Upper lobe of left lung (tissue), 6 donors: Measurements from ENCODE around the gene MRPL41. TPM values are rescaled to one million over a fixed set of nuclear protein-coding genes. Genes with fewer than 3 reads are reported as not detected.

Source experiments
- ATAC-seq, 2 donors: fragments of 200-7000 bp; cut with Tn5 transposase; one replicate each; pipeline ENCODE4 v1.9.1; 2022; ENCODE audit warnings: mild to moderate bottlenecking in 2 of 2, moderate library complexity in 2 of 2; ENCODE audit not compliant: low FRiP score in 2 of 2
- DNase-seq, 2 donors: peaks; one replicate each; pipeline ENCODE4 v3.0.0-alpha.2; 2019 to 2020
- H3K27ac ChIP-seq, 4 donors: fragments of 200-600 bp; sonication (generic); one replicate each; pipeline ENCODE4 v1.5.1; 2016 to 2019
- H3K27me3 ChIP-seq, 4 donors: fragments of 200-600 bp; sonication (generic); one replicate each; pipeline ENCODE4 v1.5.1; 2017 to 2019
- H3K36me3 ChIP-seq, 4 donors: fragments of 200-600 bp; sonication (generic); one replicate each; pipeline ENCODE4 v1.5.1; 2016 to 2019
- H3K4me1 ChIP-seq, 4 donors: fragments of 200-600 bp; sonication (generic); one replicate each; pipeline ENCODE4 v1.5.1; 2018 to 2019
- H3K4me3 ChIP-seq, 4 donors: fragments of 200-600 bp; sonication (generic); one replicate each; pipeline ENCODE4 v1.5.1; 2017 to 2019; ENCODE audit warnings: mild to moderate bottlenecking in 2 of 4, moderate library complexity in 1 of 4
- H3K9me3 ChIP-seq, 4 donors: fragments of 200-600 bp; sonication (generic); one replicate each; pipeline ENCODE4 v1.5.1; 2018 to 2019
- EP300 ChIP-seq, 4 donors: sonication (generic); formaldehyde crosslinking; IDR thresholded peaks; one replicate each; pipeline ENCODE4 v1.5.1; 2017; ENCODE audit warnings: antibody characterized with exemption in 4 of 4, control low read depth in 2 of 4
- POLR2A ChIP-seq, 4 donors: fragments of 450-650 bp; IDR thresholded peaks; one replicate each; pipeline ENCODE4 v1.5.1; 2016 to 2017; ENCODE audit warnings: antibody characterized with exemption in 4 of 4, mild to moderate bottlenecking in 2 of 4
- POLR2AphosphoS5 ChIP-seq, 2 donors: sonication (generic); formaldehyde crosslinking; IDR thresholded peaks; one replicate each; pipeline ENCODE4 v1.5.1; 2017; ENCODE audit warnings: antibody characterized with exemption in 2 of 2
- WGBS, 2 donors: methylation state at CpG; one replicate each; pipeline ENCODE4 v1.1.5; 2017 to 2018; 5-methylcytosine and 5-hydroxymethylcytosine counted together
- total RNA-seq, 6 donors: library from RNA; depleted of rRNA in 4 of 6; stranded (reverse); fragments of >200 nt in 4 of 6; gene quantifications; one replicate each; pipeline versions ENCODE4 v1.1.0 to v1.2.1, GENCODE V29; 2016 to 2021
- TF ChIP-seq, protein P1 (sequence below), 6 experiments: fragments of 450-650 bp in 4 of 6; fragments of 200-600 bp in 2 of 6; sonication (generic) in 2 of 6; IDR thresholded peaks; one replicate each; pipeline ENCODE4 v1.5.1; 2016 to 2019; ENCODE audit warnings: antibody characterized with exemption in 6 of 6
- donor health status: DM: no; HTN: no; CAD: no; lungs with moderate emphysema.
- donor health status: DM: no; HTN: yes; CAD: no; lungs with severe emphysema.

The MRPL41 gene
- total RNA-seq = 100 to 1,000 TPM in 2 of 6 donors, 10 to 100 TPM in 4; 36.5 to 172 (median 62.1) TPM

- peaks cover 12 to 26% (median 16%) of the 10 kb centered on the region in 4 donors for H3K4me1 ChIP-seq
- H3K9me3 ChIP-seq = no peaks in the 10 kb centered on the region
- peak within 1 kb of the TSS; percentile 80 to 91 (median 89) for H3K27ac ChIP-seq
- peak; percentile 94 to 99 for DNase-seq
- 0 to 2% methylated on average over 3 to 20 of the region's 106 CpGs for WGBS, 2 donors
- H3K4me3 ChIP-seq = peak within 1 kb of the TSS; percentile 87 to 99 (median 93)
- no peaks in the 10 kb centered on the region for H3K27me3 ChIP-seq
- peaks cover 0 to 26% (median 15%) of the 10 kb centered on the region in 4 donors for H3K36me3 ChIP-seq
- TF ChIP-seq EP300 (IDR thresholded peaks at IDR 0.05) (no peak), POLR2AphosphoS5 (IDR thresholded peaks at IDR 0.05) (peak; percentile 72 to 83), POLR2A (IDR thresholded peaks at IDR 0.05) (peak in 2 of 4 donors; percentile 61 to 88)
- TF ChIP-seq, protein P1, sequence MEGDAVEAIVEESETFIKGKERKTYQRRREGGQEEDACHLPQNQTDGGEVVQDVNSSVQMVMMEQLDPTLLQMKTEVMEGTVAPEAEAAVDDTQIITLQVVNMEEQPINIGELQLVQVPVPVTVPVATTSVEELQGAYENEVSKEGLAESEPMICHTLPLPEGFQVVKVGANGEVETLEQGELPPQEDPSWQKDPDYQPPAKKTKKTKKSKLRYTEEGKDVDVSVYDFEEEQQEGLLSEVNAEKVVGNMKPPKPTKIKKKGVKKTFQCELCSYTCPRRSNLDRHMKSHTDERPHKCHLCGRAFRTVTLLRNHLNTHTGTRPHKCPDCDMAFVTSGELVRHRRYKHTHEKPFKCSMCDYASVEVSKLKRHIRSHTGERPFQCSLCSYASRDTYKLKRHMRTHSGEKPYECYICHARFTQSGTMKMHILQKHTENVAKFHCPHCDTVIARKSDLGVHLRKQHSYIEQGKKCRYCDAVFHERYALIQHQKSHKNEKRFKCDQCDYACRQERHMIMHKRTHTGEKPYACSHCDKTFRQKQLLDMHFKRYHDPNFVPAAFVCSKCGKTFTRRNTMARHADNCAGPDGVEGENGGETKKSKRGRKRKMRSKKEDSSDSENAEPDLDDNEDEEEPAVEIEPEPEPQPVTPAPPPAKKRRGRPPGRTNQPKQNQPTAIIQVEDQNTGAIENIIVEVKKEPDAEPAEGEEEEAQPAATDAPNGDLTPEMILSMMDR (IDR thresholded peaks at IDR 0.05) = peak; percentile 55 to 84 (median 72)
- ATAC-seq = peak; percentile 89 to 94
Observed at GRCh38 chr9:137551264-137552021, at the start of gene MRPL41. Gene MRPL41, plus strand, starts transcription at chr9:137551879. Its CDS starts 203 bp downstream, at chr9:137552082.

DNA sequence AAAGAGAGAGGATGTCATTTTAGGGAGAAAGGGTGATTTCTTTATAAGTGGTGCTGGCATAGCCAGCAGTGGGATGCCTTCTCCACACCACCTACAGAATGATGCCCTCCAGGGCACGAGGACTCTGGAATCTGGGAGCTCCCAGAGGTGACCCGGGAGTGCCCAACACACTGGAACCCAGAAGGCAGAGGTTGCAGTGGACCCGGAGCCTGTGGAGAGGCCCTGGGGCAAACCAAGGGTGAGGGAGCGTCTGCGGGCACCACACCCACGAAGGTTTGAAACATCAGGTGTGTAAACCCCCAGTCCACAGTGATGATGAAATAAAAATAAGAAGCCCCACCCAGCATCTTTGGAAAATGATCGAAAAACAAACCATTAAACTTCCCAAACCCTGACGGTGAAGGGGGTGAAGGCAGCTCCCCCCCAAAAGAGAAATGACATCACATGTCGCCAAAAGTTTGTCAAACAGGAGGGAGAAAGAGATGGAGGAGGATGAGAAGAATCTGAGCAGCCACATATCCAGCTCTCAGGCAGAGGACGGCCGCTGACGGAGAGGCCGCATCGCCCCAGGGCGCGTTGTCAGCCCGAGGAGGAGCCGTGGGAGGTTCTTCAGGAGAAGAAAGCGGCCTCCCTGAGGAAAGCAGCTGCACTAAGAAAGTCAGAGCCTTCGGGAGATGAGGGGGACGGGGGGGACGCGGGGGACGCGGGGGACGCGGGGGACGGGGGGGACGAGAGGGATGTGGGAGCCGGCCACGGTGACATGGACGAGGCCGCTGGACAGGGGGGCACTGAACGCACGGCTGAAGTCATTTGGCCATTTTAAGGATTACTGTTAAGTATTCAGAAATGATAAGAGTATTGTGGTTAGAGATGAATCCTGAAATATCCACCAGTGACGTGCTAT lies 49.4 kb upstream of the MRPL41 start:
- no peak for DNase-seq
- no peak overlapping the region for H3K27ac ChIP-seq
- WGBS, 2 donors = 83 to 90% methylated on average over 32 of the region's 36 CpGs
- no peaks in the 10 kb centered on the region for H3K4me1 ChIP-seq
- no peaks in the 10 kb centered on the region for H3K9me3 ChIP-seq
- TF ChIP-seq, protein P1 (IDR thresholded peaks at IDR 0.05) = no peak
- TF ChIP-seq POLR2AphosphoS5 (IDR thresholded peaks at IDR 0.05) (no peak), EP300 (IDR thresholded peaks at IDR 0.05) (no peak), POLR2A (IDR thresholded peaks at IDR 0.05) (no peak)
- H3K36me3 ChIP-seq = peaks cover 0 to 8% (median 3%) of the 10 kb centered on the region in 4 donors
- no peaks in the 10 kb centered on the region for H3K27me3 ChIP-seq
- no peak overlapping the region for H3K4me3 ChIP-seq
- no peak for ATAC-seq

DNA sequence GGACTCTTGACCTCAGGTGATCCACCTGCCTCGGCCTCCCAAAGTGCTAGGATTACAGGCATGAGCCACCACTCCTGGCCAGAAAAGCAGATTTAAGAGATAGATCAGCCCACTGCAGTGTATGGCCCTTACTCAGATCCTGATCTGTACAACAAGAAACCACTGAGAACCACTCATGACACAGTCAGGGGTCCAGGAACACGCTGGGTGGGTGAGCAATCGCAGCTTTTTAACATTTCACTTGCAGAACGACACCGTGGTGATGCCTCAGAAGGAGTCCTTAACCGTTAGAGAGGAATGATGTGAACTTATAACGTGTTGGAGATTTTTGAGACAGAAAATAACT lies 47.3 kb upstream of the MRPL41 start:
- TF ChIP-seq, protein P1 (IDR thresholded peaks at IDR 0.05) = no peak
- no peak for TF ChIP-seq POLR2AphosphoS5 (IDR thresholded peaks at IDR 0.05)
- TF ChIP-seq POLR2A (IDR thresholded peaks at IDR 0.05) = no peak
- no peak for TF ChIP-seq EP300 (IDR thresholded peaks at IDR 0.05)
- H3K27ac ChIP-seq = no peak overlapping the region
- H3K4me1 ChIP-seq = no peaks in the 10 kb centered on the region
- WGBS, 2 donors = 86 to 87% methylated on average over 7 of the region's 7 CpGs
- ATAC-seq = no peak
- no peak for DNase-seq
- H3K27me3 ChIP-seq = no peaks in the 10 kb centered on the region
- H3K4me3 ChIP-seq = no peak overlapping the region
- peaks cover 0 to 8% (median 0%) of the 10 kb centered on the region in 4 donors for H3K36me3 ChIP-seq
- H3K9me3 ChIP-seq = no peaks in the 10 kb centered on the region

DNA sequence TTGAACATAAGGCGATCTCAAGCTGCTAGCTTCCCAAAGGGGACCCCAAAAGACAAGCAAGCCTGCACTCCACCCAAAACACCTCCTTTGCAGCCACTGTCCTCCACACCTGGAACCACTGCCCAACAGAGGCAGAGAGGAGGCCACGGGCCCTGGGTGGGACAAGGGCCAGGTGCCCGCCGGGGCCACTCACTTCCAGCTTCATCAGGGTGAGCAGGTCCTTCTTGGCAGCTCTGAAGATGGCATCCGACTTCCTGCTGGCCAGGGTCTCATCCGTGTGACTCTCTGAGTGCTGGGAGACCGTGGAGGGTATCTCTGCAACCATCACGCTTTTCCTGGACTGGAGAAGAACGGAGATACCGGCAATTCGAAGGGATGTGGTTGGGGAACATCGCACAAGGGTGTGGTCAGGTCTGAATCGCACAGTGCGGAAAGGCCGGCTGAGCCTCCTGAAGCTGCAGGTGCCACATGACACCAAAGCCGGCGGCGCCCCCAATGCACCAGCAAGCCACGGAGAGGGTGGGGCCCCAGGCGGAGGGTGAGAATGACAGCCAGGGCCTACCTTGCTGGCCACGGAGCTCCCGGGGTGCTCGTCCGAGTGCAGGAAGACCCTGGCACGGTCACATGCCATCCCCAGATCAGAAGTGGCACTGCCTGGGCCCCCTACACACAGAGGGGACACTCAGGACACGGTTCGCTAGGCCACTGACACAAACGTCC lies 46.1 kb upstream of the MRPL41 start:
- H3K9me3 ChIP-seq = no peaks in the 10 kb centered on the region
- H3K36me3 ChIP-seq = no peaks in the 10 kb centered on the region
- DNase-seq (no peak), ATAC-seq (no peak)
- no peak overlapping the region for H3K27ac ChIP-seq
- H3K27me3 ChIP-seq = no peaks in the 10 kb centered on the region
- WGBS, 2 donors = 93 to 94% methylated on average over 28 of the region's 28 CpGs
- no peak for TF ChIP-seq POLR2AphosphoS5 (IDR thresholded peaks at IDR 0.05)
- TF ChIP-seq EP300 (IDR thresholded peaks at IDR 0.05) = no peak
- no peak for TF ChIP-seq POLR2A (IDR thresholded peaks at IDR 0.05)
- TF ChIP-seq, protein P1 (IDR thresholded peaks at IDR 0.05) = no peak
- no peak overlapping the region for H3K4me3 ChIP-seq
- H3K4me1 ChIP-seq = no peaks in the 10 kb centered on the region
